Fibroblast of the aortic adventitia (primary cell): ENCODE measurements around the gene IKBKE. TPM values are rescaled to one million over a fixed set of nuclear protein-coding genes. Genes with fewer than 3 reads are reported as not detected.
A peak's percentile ranks its signal among the peaks of the same experiment; 100 is the strongest.

Experiments
- DNase-seq: peaks from one replicate; pipeline ENCODE4 v3.0.0-alpha.2; 2010; ENCODE audit warnings: low read depth
- H3K4me3 ChIP-seq: 2 replicates; pipeline ENCODE4 v1.5.1; 2011; ENCODE audit warnings: low read depth, mild to moderate bottlenecking, control low read depth, low read length, moderate library complexity
- total RNA-seq: library from RNA; depleted of rRNA; stranded (reverse); fragments of >200 nt; gene quantifications from 2 replicates; pipeline ENCODE4 v1.2.3, GENCODE V29; 2012; ENCODE audit warnings: low replicate concordance
- TF ChIP-seq, protein P1 (sequence below): IDR thresholded peaks from 2 replicates; pipeline ENCODE4 v1.5.1; 2011; ENCODE audit warnings: mild to moderate bottlenecking, low read length, control low read depth, inconsistent platforms; ENCODE audit not compliant: insufficient read depth

The IKBKE gene
- total RNA-seq, 1 donor: 11.5 TPM

DNA sequence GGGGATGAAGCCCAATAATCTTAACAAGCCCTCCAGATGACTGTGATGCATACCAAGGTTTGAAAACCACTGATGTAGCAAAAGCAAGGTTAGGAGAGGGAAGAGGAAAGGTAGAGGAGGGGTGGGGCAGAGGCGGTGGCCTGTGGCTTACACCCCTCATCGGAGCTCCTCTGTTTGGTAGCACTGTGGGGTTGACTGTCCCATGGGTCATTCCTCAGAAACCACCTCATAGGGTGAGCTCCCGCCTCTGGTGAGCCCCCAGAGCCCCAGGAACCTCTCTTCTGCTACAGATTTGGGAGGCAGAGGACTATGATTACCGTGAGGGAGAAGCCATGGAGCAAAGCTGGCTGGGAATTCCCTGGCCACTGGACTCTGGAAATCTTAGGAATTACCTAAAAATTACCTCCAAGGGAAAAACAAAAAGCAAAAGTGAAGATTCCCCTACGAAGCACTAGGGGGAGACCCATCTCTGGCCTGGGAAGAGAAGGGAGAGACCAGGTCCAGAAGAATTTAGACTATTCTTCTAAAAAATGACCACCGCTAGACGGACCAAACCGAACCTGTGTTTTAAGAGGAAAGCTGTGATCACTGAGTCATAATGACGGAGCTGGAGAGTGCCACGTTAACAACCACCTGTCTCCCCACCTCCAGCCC lies 35.6 kb downstream of the IKBKE start:
- TF ChIP-seq, protein P1, sequence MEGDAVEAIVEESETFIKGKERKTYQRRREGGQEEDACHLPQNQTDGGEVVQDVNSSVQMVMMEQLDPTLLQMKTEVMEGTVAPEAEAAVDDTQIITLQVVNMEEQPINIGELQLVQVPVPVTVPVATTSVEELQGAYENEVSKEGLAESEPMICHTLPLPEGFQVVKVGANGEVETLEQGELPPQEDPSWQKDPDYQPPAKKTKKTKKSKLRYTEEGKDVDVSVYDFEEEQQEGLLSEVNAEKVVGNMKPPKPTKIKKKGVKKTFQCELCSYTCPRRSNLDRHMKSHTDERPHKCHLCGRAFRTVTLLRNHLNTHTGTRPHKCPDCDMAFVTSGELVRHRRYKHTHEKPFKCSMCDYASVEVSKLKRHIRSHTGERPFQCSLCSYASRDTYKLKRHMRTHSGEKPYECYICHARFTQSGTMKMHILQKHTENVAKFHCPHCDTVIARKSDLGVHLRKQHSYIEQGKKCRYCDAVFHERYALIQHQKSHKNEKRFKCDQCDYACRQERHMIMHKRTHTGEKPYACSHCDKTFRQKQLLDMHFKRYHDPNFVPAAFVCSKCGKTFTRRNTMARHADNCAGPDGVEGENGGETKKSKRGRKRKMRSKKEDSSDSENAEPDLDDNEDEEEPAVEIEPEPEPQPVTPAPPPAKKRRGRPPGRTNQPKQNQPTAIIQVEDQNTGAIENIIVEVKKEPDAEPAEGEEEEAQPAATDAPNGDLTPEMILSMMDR: peak; percentile 83
- DNase-seq: peak; percentile 70
- no peak overlapping the region for H3K4me3 ChIP-seq

DNA sequence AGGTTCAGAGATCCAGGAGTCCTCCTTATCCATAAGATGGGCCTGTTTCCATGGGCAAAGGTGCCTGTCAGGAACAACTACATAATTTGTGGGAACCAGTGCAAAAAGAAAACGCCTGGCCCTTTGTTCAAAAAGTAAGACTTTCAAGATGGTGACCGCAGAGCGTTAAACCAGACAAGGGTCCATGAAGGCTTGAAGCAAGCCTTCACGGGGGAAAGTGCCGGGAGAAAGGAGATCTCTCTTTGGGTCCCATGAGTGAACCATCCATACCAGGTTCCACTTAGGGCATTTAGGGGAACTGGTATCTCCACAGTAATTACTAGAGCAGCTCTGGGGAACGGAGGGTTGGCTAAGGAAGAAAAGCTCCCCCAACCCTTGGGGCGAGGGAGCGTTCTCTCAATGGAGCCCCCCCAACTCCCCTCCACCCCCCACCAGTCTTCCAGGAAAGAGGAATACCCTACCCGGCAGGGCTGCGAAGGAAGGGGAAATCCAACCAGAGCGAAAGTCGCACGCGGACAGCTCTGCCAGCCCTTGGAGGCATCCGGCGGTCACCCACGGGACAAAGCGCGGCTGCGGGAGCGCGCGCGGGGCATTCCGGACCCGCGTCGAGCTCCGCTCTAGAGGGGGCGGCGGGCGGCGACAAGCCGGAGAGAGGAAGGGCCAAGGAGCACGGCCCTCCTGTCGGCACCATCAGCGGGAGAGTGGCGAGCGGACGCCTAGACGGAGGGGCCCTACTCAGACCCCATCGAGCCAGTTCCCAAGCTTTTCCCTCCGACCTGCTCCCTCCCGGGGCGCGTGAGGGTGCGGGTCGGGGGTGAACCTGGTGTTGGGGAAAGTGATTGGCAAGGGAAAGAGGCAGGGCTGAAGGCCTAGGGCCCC lies 36.4 kb downstream of the IKBKE start:
- TF ChIP-seq, protein P1: no peak
- DNase-seq: no peak
- peak overlapping the region; percentile 72 for H3K4me3 ChIP-seq

DNA sequence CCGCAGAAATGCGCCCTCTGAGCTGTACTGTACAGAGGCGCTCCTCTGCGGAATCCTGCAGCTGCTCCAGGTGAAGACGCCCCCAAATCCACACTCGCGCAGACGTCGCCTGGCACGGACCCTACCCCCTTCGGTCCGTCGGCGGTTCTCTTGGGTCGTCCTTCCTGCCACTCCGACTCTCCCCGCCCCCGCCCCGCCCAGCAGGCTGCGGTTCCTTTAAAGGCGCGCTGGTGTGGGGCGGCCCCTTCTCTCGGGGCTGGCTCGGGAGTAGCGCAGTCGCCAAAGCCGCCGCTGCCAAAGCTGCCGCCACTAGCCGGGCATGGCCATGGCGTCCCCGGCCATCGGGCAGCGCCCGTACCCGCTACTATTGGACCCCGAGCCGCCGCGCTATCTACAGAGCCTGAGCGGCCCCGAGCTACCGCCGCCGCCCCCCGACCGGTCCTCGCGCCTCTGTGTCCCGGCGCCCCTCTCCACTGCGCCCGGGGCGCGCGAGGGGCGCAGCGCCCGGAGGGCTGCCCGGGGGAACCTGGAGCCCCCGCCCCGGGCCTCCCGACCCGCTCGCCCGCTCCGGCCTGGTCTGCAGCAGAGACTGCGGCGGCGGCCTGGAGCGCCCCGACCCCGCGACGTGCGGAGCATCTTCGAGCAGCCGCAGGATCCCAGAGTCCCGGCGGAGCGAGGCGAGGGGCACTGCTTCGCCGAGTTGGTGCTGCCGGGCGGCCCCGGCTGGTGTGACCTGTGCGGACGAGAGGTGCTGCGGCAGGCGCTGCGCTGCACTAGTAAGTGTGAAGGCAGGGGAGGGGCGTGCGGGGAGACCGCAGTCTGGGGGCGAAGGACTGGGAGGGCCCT lies 37.2 kb downstream of the IKBKE start, which contains the start of gene RASSF5:
RASSF5 (plus strand) TSS at position 248 of the 846 bp plus-strand sequence; CDS start at position 320, 72 bp downstream.
- DNase-seq: peak; percentile 57
- TF ChIP-seq, protein P1: no peak
- peak within 1 kb of the TSS; percentile 72 for H3K4me3 ChIP-seq

DNA sequence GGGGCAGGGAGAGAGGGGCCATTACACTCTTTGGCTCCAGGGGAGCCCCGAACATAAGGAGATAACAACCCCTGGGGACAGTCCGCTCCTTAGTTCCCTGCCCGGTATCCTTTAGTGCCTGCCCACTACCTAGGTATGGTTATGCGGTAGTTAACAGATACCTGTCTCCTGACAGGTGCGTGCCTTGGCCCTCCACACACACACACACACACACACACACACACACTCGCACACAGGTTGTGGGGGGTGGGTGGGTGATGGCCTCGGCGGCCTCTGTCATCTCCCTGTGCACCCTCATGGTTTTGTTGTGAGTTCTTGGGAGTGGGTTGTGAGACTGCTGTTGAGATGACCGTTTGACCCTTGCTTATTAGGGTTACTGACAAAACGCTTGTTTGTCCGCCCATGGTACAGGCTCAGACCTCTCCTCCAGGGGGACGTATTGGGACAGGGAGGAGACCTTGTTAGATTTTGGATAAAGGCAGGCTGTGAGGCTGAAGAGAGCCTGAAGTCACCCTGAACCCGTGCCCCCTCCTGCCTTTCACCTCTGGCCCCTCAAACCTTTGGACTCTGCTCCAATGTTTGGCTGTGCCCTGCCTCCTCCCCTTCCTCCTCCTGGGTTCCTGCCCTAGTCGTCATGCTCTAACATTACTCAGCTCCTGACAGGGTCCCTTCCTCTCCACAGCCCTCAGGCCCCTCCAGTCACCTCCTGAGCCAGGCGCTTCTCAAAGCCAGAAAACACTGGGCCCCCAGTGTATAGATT lies 38.0 kb downstream of the IKBKE start:
- H3K4me3 ChIP-seq: peak overlapping the region; percentile 72
- DNase-seq: no peak
- TF ChIP-seq, protein P1: no peak

DNA sequence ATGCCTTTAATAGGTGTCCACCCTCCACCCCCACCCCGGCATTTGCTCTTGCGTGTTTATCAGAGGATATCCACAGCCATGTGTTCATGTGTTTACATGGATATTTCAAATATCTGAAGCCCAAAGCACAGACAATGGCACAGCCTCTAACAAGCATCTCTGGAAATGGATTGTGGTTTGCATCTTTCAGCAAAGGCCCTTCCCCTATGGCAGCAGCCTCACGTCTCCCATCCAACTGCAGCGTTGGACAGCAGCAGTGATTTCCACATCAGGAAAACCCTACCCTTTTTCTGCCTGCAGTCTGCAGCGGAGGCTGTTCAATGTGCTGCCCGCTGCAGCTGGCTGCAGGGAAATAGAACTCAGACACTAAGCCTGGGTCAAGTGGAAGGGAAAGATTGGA lies 38.7 kb downstream of the IKBKE start:
- H3K4me3 ChIP-seq: peak overlapping the region; percentile 72
- DNase-seq: peak; percentile 90
- TF ChIP-seq, protein P1: no peak

DNA sequence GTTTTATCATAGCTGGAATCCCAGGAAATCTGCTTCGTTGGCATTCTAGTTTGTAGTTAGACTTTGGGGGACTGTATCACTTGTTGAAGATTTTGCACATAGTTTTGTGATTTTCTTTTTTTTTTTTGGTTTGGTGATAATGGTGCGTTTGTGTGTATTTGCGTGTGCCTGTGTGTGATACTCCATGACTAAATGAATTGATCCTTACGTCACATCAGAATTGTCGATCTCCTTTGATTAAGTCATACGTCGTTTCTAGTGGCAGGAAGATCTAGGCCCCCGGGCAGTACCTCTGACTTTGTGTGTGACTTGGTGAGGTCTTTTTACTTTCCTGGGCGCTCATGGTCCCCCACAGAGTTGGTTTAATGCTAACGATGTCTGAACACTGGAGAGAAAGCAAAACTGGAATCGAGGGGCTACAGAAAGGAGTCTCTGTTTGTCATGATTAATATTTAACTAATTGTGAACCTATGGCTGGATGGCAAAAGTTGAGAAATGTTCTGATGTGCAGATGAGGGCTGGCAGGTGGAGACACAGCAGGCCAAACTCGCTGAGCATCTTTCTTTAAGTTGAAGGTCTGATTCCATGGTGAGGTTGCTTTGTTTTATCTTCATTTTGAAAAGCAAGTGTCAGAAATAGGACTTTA lies 39.5 kb downstream of the IKBKE start:
- no peak for DNase-seq
- TF ChIP-seq, protein P1: no peak
- H3K4me3 ChIP-seq: peak overlapping the region; percentile 72
